Thyroid gland (tissue), 4 donors: ENCODE results near the gene FTH1. TPM values are rescaled to one million over a fixed set of nuclear protein-coding genes. Genes with fewer than 3 reads are reported as not detected.
A peak's percentile ranks its signal among the peaks of the same experiment; 100 is the strongest.

ENCODE experiments used
- DNase-seq, 2 donors: peaks; one replicate each; pipeline ENCODE4 v3.0.0-alpha.2; 2019
- H3K27ac ChIP-seq, 3 donors: fragments of 200-600 bp; sonication (generic); 1 replicate in 2 of 3; 2 replicates in 1 of 3; pipeline ENCODE4 v1.5.1; 2016 to 2019; ENCODE audit warnings: mild to moderate bottlenecking in 1 of 3, moderate library complexity in 1 of 3
- H3K27me3 ChIP-seq: fragments of 200-600 bp; sonication (generic); one replicate; pipeline ENCODE4 v1.5.1; 2019
- H3K36me3 ChIP-seq, 2 donors: fragments of 200-600 bp; sonication (generic); one replicate each; pipeline ENCODE4 v1.5.1; 2016 to 2019
- H3K4me1 ChIP-seq, 2 donors: fragments of 200-600 bp; sonication (generic); one replicate each; pipeline ENCODE4 v1.5.1; 2017 to 2019
- H3K4me3 ChIP-seq, 3 donors: fragments of 200-600 bp; sonication (generic); replicated peaks in 1 of 3; 1 replicate in 2 of 3; 2 replicates in 1 of 3; pipeline ENCODE4 v1.5.1; 2016; ENCODE audit warnings: mild to moderate bottlenecking in 1 of 3
- H3K9me3 ChIP-seq: fragments of 200-600 bp; sonication (generic); one replicate; pipeline ENCODE4 v1.5.1; 2017
- CTCF ChIP-seq, 6 experiments: fragments of 200-600 bp in 3 of 6; fragments of 450-650 bp in 3 of 6; sonication (generic) in 3 of 6; IDR thresholded peaks; one replicate each; pipeline ENCODE4 v1.5.1; 2016 to 2019; ENCODE audit warnings: antibody characterized with exemption in 6 of 6, mild to moderate bottlenecking in 2 of 6, inconsistent platforms in 1 of 6, moderate library complexity in 1 of 6
- POLR2A ChIP-seq, 2 donors: fragments of 450-650 bp; IDR thresholded peaks; one replicate each; pipeline ENCODE4 v1.6.1; 2017; ENCODE audit warnings: antibody characterized with exemption in 2 of 2, mild to moderate bottlenecking in 2 of 2, moderate library complexity in 1 of 2
- WGBS, 2 donors: methylation state at CpG; one replicate each; pipeline ENCODE4 v1.1.5; 2017; 5-methylcytosine and 5-hydroxymethylcytosine counted together
- intact Hi-C: fragments of 100-400 bp; cut with DNase I; formaldehyde crosslinking; loops from one replicate; pipeline ENCODE4 v1.15.1; 2023
- total RNA-seq, 4 donors: library from RNA; depleted of rRNA; stranded (reverse); fragments of >200 nt; gene quantifications; one replicate each; pipeline ENCODE4 v1.2.3, GENCODE V29; 2016

The FTH1 gene
- total RNA-seq, 4 donors from 2014 or later = 2,377 to 4,120 (median 2,918) TPM

- Histone ChIP-seq H3K27me3 (no peaks in the 10 kb centered on the region), H3K4me3 (no peak overlapping the region), H3K4me1 (peaks cover 3 to 13% of the 10 kb centered on the region in 2 donors), H3K9me3 (no peaks in the 10 kb centered on the region), H3K27ac (peak overlapping the region; percentile 15 to 57 (median 41)), H3K36me3 (no peaks in the 10 kb centered on the region)
- peak; percentile 84 to 89 for DNase-seq
- 44 to 51% methylated on average over 12 of the region's 12 CpGs for WGBS, 2 donors
- TF ChIP-seq CTCF (IDR thresholded peaks at IDR 0.05) = no peak
- TF ChIP-seq POLR2A (IDR thresholded peaks at IDR 0.05) = no peak
- intact Hi-C loops = no loop called here
Observed at GRCh38 chr11:62001450-62002191, 34.2 kb upstream of the FTH1 start.

GRCh38 chr11:62000539-62001446 lies 33.4 kb upstream of the FTH1 start:
- intact Hi-C loops = no loop called here
- WGBS, 2 donors = 92 to 95% methylated on average over 20 to 23 of the region's 23 CpGs
- H3K36me3 ChIP-seq = no peaks in the 10 kb centered on the region
- no peak for TF ChIP-seq CTCF (IDR thresholded peaks at IDR 0.05)
- TF ChIP-seq POLR2A (IDR thresholded peaks at IDR 0.05) = no peak
- no peaks in the 10 kb centered on the region for H3K27me3 ChIP-seq
- peaks cover 3 to 13% of the 10 kb centered on the region in 2 donors for H3K4me1 ChIP-seq
- no peak for DNase-seq
- no peak overlapping the region for H3K4me3 ChIP-seq
- H3K27ac ChIP-seq = peak overlapping the region in 2 of 3 donors; percentile 41 to 57
- H3K9me3 ChIP-seq = no peaks in the 10 kb centered on the region

GRCh38 chr11:61999141-61999975 lies 31.9 kb upstream of the FTH1 start:
- H3K27me3 ChIP-seq = no peaks in the 10 kb centered on the region
- no peak overlapping the region for H3K27ac ChIP-seq
- H3K4me1 ChIP-seq = peaks cover 3 to 13% of the 10 kb centered on the region in 2 donors
- no peak overlapping the region for H3K4me3 ChIP-seq
- DNase-seq = no peak
- intact Hi-C loops = no loop called here
- TF ChIP-seq POLR2A (IDR thresholded peaks at IDR 0.05) = no peak
- no peak for TF ChIP-seq CTCF (IDR thresholded peaks at IDR 0.05)
- no peaks in the 10 kb centered on the region for H3K9me3 ChIP-seq
- 96 to 97% methylated on average over 7 of the region's 7 CpGs for WGBS, 2 donors
- no peaks in the 10 kb centered on the region for H3K36me3 ChIP-seq

GRCh38 chr11:61996933-61997332 lies 29.5 kb upstream of the FTH1 start:
- TF ChIP-seq POLR2A (IDR thresholded peaks at IDR 0.05) = no peak
- no peak for TF ChIP-seq CTCF (IDR thresholded peaks at IDR 0.05)
- 96 to 98% methylated on average over 4 of the region's 4 CpGs for WGBS, 2 donors
- H3K27me3 ChIP-seq = no peaks in the 10 kb centered on the region
- H3K4me3 ChIP-seq = no peak overlapping the region
- intact Hi-C loops = no loop called here
- no peak overlapping the region for H3K27ac ChIP-seq
- DNase-seq = no peak
- no peaks in the 10 kb centered on the region for H3K36me3 ChIP-seq
- H3K4me1 ChIP-seq = peaks cover 2 to 10% of the 10 kb centered on the region in 2 donors
- H3K9me3 ChIP-seq = no peaks in the 10 kb centered on the region
